Right atrium auricular region (tissue), 2 donors: ENCODE results near the gene TIMM10. TPM values are rescaled to one million over a fixed set of nuclear protein-coding genes. Genes with fewer than 3 reads are reported as not detected.
A peak's percentile ranks its signal among the peaks of the same experiment; 100 is the strongest.

Experiments used
- DNase-seq: peaks from one replicate; pipeline ENCODE4 v3.0.0-alpha.2; 2019; ENCODE audit warnings: low spot score
- H3K27ac ChIP-seq, 2 donors: fragments of 200-600 bp; sonication (generic); 1 replicate in 1 of 2; 2 replicates in 1 of 2; pipeline ENCODE4 v1.5.1; 2016 to 2019
- H3K27me3 ChIP-seq, 2 donors: fragments of 200-600 bp; sonication (generic); one replicate each; pipeline versions ENCODE4 v1.5.1 to v1.6.0; 2017 to 2019
- H3K36me3 ChIP-seq: fragments of 200-600 bp; sonication (generic); one replicate; pipeline ENCODE4 v1.5.1; 2016
- H3K4me1 ChIP-seq, 2 donors: fragments of 200-600 bp; sonication (generic); one replicate each; pipeline versions ENCODE4 v1.5.1 to v1.6.0; 2017 to 2019
- H3K4me3 ChIP-seq, 2 donors: fragments of 200-600 bp; sonication (generic); 1 replicate in 1 of 2; 2 replicates in 1 of 2; pipeline ENCODE4 v1.5.1; 2017 to 2019; ENCODE audit warnings: mild to moderate bottlenecking in 1 of 2, moderate library complexity in 1 of 2
- H3K9me3 ChIP-seq, 2 donors: fragments of 200-600 bp; sonication (generic); one replicate each; pipeline ENCODE4 v1.5.1; 2019
- total RNA-seq, 2 donors: library from RNA; depleted of rRNA; stranded (reverse); fragments of >200 nt; gene quantifications; one replicate each; pipeline ENCODE4 v1.1.0, GENCODE V29; 2016
- TF ChIP-seq, protein P1 (sequence below), 2 donors: fragments of 200-600 bp; sonication (generic); IDR thresholded peaks; one replicate each; pipeline ENCODE4 v1.5.1; 2019; ENCODE audit warnings: antibody characterized with exemption in 2 of 2

TIMM10 gene
- total RNA-seq, 2 donors from 2014 or later, result 27.3 to 63.4 TPM

DNA sequence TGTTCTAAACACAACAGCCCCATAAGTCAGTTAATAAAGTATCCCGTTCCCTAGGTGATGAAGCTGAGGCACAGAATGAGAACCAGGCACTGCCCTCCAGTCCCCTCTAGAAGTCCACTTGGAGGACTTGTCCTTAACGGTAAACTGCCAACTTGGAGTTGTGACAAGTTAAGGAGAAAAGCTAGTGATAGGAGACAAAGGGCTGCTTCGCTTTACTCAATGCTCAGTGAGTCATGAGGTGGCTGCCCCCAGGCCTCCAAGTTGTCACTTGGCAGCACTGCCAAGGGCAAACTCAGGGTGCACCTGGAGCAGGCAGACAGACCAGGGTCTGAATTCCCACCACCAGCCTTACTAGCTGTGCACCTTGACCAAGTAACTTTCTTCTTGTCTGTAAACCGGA is 28.6 kb downstream of the TIMM10 start:
- no peak for DNase-seq
- Histone ChIP-seq H3K9me3 (no peaks in the 10 kb centered on the region), H3K4me1 (peaks cover 0 to 39% of the 10 kb centered on the region in 2 donors), H3K36me3 (no peaks in the 10 kb centered on the region), H3K27me3 (no peaks in the 10 kb centered on the region), H3K4me3 (no peak overlapping the region), H3K27ac (peak overlapping the region; percentile 83 to 93)
- TF ChIP-seq, protein P1, sequence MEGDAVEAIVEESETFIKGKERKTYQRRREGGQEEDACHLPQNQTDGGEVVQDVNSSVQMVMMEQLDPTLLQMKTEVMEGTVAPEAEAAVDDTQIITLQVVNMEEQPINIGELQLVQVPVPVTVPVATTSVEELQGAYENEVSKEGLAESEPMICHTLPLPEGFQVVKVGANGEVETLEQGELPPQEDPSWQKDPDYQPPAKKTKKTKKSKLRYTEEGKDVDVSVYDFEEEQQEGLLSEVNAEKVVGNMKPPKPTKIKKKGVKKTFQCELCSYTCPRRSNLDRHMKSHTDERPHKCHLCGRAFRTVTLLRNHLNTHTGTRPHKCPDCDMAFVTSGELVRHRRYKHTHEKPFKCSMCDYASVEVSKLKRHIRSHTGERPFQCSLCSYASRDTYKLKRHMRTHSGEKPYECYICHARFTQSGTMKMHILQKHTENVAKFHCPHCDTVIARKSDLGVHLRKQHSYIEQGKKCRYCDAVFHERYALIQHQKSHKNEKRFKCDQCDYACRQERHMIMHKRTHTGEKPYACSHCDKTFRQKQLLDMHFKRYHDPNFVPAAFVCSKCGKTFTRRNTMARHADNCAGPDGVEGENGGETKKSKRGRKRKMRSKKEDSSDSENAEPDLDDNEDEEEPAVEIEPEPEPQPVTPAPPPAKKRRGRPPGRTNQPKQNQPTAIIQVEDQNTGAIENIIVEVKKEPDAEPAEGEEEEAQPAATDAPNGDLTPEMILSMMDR (IDR thresholded peaks at IDR 0.05), result no peak

DNA sequence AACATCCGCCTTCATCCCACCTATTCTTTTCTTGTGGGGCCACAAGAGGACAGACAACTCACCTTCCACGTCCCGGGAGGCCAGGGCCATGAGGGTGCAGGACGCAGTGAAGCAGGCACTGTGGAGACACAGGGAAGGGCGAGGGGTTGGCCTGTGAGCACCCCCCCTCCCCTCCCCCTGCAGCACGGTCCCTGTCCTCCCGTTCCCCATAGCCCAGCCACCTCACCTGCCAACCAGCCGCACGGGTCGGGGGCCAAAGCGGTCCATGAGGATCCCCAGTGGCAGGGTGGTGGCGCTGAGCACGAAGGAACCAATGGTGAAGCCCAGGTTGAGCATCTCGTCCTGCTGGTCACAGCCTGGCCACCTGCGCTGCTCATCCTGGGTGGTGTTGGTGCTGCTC is 29.6 kb downstream of the TIMM10 start:
- Histone ChIP-seq H3K27ac (peak overlapping the region; percentile 83 to 93), H3K4me3 (no peak overlapping the region), H3K9me3 (no peaks in the 10 kb centered on the region), H3K27me3 (no peaks in the 10 kb centered on the region), H3K4me1 (peaks cover 0 to 39% of the 10 kb centered on the region in 2 donors), H3K36me3 (peaks cover 3% of the 10 kb centered on the region)
- no peak for DNase-seq
- TF ChIP-seq, protein P1 (IDR thresholded peaks at IDR 0.05), result no peak

DNA sequence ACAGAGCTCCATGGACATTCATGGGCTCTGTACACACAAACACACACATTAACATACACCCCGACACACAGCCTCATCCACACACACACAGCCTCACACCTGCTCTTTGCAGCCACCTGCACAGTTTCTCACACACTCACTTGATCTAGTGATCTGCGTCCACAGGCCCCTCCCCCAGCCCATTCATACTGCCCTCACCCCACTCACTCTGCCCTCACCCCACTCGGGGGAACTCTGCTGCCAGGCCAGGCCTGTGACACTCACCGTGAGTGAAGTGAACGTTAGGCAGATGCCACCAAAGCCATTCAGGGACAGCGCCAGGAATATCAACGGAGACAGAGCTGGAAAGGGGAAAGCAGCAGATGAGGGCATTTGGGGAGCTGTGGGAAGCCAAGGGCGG is 30.0 kb downstream of the TIMM10 start:
- H3K27ac ChIP-seq, result peak overlapping the region; percentile 83 to 93
- TF ChIP-seq, protein P1 (IDR thresholded peaks at IDR 0.05), result no peak
- peaks cover 0 to 39% of the 10 kb centered on the region in 2 donors for H3K4me1 ChIP-seq
- H3K4me3 ChIP-seq, result no peak overlapping the region
- H3K27me3 ChIP-seq, result no peaks in the 10 kb centered on the region
- peaks cover 7% of the 10 kb centered on the region for H3K36me3 ChIP-seq
- DNase-seq, result no peak
- H3K9me3 ChIP-seq, result no peaks in the 10 kb centered on the region

DNA sequence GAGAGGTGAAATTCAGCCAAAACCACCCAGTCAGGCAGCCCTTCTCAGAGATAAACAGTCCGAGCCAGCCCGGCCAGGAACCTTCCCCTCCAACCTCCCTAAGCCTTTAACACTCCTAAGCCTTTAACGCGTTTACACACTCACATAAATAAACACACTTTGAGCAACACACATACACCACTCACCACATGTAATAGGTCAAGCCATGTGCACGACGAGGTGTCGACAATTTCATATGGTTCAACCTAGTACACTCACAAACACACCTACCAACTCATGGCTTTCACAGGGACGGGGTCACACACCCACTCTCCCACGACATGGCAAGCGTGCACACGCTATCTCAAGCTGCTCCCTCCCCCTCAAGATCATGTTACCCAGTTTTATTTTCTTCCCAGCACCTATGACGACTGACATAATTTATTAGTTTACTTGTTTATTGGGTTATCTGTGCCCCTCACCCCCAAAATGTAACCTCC is 30.5 kb downstream of the TIMM10 start:
- TF ChIP-seq, protein P1 (IDR thresholded peaks at IDR 0.05), result no peak
- H3K4me3 ChIP-seq, result peak overlapping the region in 1 of 2 donors; percentile 39
- no peaks in the 10 kb centered on the region for H3K27me3 ChIP-seq
- no peak for DNase-seq
- H3K36me3 ChIP-seq, result peaks cover 7% of the 10 kb centered on the region
- H3K27ac ChIP-seq, result peak overlapping the region; percentile 83 to 93
- H3K9me3 ChIP-seq, result no peaks in the 10 kb centered on the region
- H3K4me1 ChIP-seq, result peaks cover 0 to 39% of the 10 kb centered on the region in 2 donors

DNA sequence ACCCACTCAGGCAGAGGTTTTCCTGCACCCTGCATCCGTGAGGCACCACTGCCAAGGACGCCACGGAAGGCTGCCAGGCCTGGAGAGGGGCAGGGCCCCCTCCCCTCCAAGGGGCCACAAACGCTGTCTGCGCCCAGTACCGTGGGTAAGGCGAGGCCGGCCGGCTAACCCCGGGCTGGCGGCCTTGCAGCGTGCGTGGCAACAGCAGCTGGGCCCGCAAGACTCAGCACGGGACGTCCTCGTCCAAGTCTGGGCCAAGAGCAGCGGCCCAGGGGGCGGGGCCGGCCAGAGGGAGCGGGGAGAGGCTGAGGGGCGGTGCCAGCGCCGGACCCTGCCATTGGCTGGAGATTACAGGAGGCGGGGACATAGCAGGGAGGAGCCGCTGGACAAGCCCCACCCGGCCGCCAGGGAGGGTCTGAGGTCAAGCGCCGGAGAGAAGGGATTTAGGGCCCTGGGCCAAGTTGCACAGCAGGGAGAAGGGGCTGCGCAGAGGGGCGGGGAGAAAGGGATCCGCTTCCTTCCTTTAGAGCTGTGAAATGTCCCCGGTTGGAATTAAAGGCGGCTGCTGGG is 31.1 kb downstream of the TIMM10 start:
- Histone ChIP-seq H3K4me3 (peak overlapping the region; percentile 13 to 39), H3K27me3 (no peaks in the 10 kb centered on the region), H3K27ac (peak overlapping the region; percentile 83 to 93), H3K4me1 (peaks cover 0 to 39% of the 10 kb centered on the region in 2 donors), H3K9me3 (no peaks in the 10 kb centered on the region), H3K36me3 (peaks cover 7% of the 10 kb centered on the region)
- peak; percentile 97 for DNase-seq
- TF ChIP-seq, protein P1 (IDR thresholded peaks at IDR 0.05), result no peak

DNA sequence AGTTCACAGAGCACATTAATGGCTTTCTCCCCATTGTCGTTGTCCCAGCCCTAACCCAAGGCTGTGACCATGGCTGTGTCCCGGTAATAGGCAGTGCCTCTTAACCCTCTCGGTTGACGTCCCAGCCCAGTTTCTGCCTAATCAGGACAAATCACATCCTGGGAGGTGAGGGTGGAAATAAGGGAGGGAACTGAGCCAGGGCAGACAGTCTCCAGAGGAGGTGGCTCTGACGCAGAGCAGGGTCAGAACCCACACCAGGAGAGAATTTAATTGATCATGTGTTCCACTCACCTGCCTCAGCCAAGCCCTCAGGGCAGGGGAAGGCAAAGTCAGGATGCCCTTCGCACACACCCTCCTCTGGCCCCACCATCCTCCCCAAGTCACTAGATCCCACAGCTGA is 32.0 kb downstream of the TIMM10 start:
- Histone ChIP-seq H3K4me1 (peaks cover 0 to 49% of the 10 kb centered on the region in 2 donors), H3K27ac (peak overlapping the region; percentile 83 to 93), H3K27me3 (no peaks in the 10 kb centered on the region), H3K9me3 (no peaks in the 10 kb centered on the region), H3K36me3 (peaks cover 7% of the 10 kb centered on the region), H3K4me3 (no peak overlapping the region)
- DNase-seq, result no peak
- TF ChIP-seq, protein P1 (IDR thresholded peaks at IDR 0.05), result no peak
